HK-2 (cell line): ENCODE results near the gene PRDM13.
"Not testable (repeated sequence)": the region's sequence is repeated elsewhere in the genome, so short reads cannot be mapped to it uniquely, and the experiment has no call there.

Source experiments
- DNase-seq: peaks from one replicate; pipeline ENCODE4 v3.0.0-alpha.2; 2018; ENCODE audit not compliant: unreplicated experiment

Gene PRDM13

DNA sequence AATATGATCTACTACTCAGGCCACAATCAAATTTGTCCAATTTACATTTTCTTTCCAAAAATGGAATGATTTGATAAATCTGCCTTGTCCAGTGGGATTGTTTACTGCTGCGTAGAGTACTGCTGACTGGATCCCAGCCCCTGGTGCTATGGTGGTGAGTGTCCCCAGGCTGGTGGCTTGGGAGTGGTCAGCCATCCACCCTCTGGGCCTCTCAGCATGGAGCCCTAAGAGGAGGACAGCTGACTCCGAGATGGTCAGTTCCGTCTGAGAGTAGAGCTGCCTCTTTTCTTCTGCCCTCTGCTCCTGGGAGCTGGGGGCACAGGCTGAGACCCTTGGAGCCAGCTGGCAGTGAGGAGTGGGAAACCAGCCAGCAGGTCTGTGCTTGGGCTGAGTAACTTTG lies 22.7 kb downstream of the PRDM13 start:
- DNase-seq, result no peak

DNA sequence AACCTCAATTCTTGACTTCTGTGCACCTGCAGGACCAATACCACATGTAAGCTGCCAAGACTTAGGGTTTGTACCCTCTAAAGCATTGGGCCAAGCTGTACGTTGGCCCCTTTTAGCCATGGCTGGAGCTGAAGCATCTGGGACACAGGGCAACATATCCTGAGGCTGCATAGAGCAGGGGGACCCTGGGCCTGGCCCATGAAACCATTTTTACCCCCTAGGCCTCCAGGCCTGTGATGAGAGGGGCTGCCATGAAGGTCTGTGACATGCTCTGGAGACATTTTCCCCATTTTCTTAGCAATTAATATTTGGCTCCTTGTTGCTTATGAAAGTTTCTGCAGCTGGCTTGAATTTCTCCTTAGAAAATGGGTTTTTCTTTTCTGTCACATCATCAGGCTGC lies 31.0 kb downstream of the PRDM13 start:
- no peak for DNase-seq

DNA sequence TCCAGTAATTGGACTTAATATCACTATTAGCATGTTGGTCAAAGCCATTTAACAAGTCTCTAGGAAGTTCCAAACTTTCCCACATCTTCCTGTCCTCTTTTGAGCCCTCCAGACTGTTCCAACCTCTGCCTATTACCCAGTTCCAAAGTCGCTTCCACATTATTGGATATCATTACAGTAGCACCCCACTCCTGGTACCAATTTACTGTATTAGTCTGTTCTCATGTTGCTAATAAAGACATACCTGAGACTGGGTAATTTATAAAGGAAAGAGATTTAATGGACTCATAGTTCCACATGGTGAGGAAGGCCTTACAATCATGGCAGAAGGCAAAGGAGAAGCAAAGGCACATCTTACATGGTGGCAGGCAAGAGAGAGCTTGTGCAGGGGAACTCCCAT lies 31.7 kb downstream of the PRDM13 start:
- DNase-seq, result not testable (repeated sequence)

DNA sequence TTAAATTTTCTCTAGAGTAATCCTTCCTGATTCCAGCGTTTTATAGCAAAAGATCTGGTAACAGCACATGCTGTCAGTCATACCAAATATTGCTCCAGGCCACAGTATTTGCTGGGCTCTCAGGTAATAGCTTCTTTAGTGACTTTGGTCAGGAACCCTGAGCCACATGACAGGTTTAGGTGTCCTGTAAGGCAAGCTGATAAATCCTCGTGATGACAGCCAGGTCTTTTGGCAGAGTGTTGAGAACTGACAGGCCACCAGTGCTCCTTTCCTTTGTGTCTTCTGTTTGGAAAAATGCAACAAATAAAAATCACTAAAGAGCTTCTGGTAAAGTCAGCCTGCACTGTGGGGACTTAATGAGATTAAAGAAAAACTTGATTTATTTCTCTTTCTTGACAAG lies 34.6 kb downstream of the PRDM13 start:
- DNase-seq, result no peak

DNA sequence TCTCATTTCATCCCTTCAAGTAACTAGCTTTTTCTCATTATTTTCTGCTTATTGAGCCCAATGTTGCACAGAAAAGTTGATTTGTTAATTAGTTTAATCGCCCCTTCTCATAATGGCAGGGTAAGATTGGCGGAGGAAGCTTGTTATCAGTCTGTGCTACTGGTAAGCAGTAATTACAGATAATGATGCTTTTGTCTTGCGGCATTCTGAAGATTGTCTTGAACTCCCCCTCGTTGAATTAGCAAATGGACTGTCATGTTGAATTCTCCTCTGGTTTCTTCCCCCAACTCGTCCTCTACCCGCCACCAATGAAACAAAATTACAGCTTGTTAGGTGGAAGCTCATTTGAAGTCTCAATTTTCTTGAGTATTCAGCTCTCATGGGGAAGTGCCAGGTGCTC lies 39.4 kb downstream of the PRDM13 start:
- no peak for DNase-seq

DNA sequence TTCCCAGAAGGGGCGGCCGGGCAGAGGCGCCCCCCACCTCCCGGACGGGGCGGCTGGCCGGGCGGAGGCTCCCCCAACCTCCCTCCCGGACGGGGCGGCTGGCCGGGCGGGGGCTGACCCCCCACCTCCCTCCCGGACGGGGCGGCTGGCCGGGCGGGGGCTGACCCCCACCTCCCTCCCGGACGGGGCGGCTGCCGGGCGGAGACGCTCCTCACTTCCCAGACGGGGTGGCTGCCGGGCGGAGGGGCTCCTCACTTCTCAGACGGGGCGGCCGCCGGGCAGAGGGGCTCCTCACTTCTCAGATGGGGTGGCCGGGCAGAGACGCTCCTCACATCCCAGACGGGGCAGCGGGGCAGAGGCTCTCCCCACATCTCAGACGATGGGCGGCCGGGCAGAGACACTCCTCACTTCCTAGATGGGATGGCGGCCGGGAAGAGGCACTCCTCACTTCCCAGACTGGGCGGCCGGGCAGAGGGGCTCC lies 43.5 kb downstream of the PRDM13 start:
- not testable (repeated sequence) for DNase-seq

DNA sequence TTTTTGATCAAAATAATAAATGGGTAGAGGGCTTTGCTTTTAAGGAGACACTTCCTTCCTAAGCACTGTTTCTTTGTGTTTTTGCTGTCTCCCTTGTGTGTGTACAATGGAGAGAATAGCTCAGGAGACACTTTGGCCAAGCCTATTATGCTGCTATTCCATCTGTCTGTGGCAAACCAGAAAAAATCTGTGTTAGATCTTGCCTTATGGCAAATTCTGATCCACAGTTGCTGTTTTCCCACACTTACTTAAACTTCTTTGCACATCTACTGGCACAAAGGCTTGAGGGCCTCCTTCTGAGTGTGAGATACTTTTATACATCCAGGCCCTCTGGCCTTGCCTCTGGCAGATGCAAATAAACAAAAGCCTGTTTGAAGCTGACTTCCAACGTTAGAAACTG lies 53.6 kb downstream of the PRDM13 start:
- no peak for DNase-seq

DNA sequence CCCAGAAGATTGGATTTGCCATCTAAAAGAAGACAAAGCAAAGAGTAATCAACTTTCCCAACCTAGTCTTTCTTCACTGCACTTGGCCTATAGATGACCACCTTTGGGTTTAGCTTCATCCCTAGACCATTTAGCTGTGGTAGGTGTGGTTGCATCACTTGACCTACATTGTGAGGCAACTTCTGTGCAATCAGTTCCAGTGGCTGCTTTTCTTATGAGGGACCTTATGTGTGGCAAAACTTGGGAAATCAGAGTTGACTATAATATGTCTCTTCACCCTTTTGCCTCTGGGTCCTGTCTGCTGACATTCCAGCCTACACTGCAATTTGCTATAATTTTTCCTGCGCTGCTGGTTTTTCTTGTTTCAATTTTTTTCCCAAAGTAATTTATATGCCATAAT lies 55.2 kb downstream of the PRDM13 start:
- no peak for DNase-seq

DNA sequence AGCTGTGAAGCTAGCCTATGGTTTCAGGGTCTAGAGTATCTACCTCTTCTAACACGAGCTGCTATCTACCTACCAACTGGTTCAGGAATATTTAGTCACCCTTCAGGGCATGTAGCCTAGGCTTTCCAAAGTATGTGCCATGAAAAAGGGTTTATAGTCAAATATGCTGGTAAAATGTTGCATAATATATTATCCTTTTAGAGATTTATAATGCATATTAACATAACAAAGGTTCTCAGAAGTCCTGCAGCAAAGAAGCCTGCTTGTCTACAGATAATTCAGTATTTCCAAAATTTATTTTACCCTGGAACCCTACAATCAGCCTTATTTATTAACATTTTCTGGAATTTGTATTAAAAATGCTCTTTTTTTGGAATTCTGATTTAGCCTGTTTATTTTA lies 56.0 kb downstream of the PRDM13 start:
- DNase-seq, result no peak
